Fibroblast of villous mesenchyme (primary cell): ENCODE data around the gene SMAD7. TPM values are rescaled to one million over a fixed set of nuclear protein-coding genes. Genes with fewer than 3 reads are reported as not detected.

ENCODE experiments used
- DNase-seq: peaks from one replicate; pipeline ENCODE4 v3.0.0-alpha.2; 2010; ENCODE audit warnings: low read depth
- H3K4me3 ChIP-seq: 2 replicates; pipeline ENCODE4 v1.5.1; 2011; ENCODE audit warnings: low read depth, mild to moderate bottlenecking, low read length
- total RNA-seq: library from RNA; depleted of rRNA; stranded (reverse); fragments of >200 nt; gene quantifications from 2 replicates; pipeline ENCODE4 v1.2.3, GENCODE V29; 2012
- TF ChIP-seq, protein P1 (sequence below): IDR thresholded peaks from 2 replicates; pipeline ENCODE4 v1.5.1; 2012; ENCODE audit warnings: low read depth, mild to moderate bottlenecking, low read length; ENCODE audit not compliant: insufficient read depth

SMAD7 gene
- total RNA-seq, 1 donor, result 28.9 TPM

- TF ChIP-seq, protein P1, sequence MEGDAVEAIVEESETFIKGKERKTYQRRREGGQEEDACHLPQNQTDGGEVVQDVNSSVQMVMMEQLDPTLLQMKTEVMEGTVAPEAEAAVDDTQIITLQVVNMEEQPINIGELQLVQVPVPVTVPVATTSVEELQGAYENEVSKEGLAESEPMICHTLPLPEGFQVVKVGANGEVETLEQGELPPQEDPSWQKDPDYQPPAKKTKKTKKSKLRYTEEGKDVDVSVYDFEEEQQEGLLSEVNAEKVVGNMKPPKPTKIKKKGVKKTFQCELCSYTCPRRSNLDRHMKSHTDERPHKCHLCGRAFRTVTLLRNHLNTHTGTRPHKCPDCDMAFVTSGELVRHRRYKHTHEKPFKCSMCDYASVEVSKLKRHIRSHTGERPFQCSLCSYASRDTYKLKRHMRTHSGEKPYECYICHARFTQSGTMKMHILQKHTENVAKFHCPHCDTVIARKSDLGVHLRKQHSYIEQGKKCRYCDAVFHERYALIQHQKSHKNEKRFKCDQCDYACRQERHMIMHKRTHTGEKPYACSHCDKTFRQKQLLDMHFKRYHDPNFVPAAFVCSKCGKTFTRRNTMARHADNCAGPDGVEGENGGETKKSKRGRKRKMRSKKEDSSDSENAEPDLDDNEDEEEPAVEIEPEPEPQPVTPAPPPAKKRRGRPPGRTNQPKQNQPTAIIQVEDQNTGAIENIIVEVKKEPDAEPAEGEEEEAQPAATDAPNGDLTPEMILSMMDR, result no peak
- H3K4me3 ChIP-seq, result peak overlapping the region; percentile 27
- DNase-seq, result peak; percentile 58
Measured at GRCh38 chr18:48940854-48941611, 9.7 kb downstream of the SMAD7 start.

DNA sequence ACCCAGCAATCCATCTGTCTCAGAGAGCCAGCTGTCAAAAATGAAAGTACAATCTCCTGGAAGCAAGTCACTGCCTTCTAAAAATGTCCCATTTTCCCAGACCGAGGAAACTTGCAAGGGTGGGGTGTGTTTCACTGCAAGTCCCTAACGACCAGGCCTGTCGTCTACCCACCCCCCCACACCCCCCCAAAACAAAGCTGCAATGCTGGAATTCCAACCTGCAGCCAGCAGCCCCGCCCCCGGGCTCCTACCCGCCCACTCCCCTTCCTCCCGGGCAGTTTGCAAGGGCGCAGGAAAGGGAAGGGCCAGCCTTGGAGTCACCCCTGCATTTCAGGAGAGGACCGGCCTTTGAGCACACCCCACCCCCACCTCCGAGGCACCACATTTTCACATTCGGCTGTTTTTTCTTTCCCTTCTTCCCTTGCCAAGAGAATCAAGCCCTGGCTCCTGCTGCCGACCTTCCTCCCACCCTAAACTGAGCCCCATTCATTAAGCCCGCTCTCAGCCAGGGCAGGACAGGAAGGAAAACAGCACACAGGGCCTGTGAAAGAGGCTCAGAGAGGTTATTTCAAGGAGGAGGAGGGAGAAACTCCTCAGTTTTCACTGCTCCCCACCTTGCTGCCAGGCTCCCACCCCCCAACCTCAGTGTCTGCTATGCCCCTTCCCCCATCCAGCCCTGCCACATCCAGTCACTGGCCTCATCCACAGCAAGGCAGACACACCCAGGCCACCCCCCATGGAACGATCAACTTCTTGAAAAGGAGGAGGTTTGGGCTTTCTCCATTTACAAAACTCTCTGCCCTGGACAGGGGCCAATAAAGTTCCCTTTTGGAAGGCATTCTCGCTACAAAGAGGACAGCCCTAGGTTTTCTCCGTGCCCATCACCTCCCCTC lies 11.3 kb downstream of the SMAD7 start:
- TF ChIP-seq, protein P1, result no peak
- peak; percentile 51 for DNase-seq
- peak overlapping the region; percentile 27 for H3K4me3 ChIP-seq

GRCh38 chr18:48938827-48939204 lies 11.9 kb downstream of the SMAD7 start:
- TF ChIP-seq, protein P1, result no peak
- H3K4me3 ChIP-seq, result peak overlapping the region; percentile 27
- DNase-seq, result no peak

DNA sequence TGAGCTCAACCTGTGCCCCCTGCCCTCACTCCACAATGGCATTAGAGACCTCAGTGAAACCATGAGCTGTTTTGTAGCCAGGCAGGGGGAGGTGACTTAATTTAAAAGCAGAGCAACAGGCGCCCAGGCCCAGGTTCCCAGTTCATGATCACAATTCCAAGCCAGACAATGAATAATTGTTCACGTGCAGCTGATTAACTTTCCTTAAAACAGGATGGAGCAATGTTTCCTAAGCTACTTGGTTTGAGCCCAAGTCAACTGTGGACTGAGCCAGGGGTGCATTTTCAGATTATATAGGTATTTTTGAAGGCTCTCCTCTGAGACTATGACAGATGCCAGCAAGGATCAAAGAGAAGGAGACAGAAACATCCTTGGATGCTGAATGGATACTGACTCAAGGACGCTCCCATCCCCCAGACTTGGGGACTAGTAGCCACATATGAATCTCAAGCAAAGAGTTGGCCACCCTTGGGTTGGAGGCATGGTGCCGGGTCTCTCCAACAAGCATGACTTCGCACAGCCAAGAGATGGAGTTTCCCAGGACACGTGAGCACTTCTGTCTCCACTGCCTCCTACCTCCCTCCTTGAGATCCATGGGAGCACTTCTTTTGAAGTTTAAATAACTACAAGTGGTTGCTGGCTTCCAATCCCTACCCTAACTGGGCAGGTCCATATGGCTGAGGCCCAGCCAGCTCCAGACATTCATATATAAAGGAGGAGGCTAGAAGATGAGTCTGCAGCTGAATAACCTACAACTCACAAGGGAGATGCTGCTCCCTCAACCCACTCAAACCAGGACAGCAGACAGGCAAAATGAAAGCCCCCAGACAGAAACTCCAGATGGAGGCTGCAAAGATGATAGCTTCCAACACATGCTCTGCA lies 12.7 kb downstream of the SMAD7 start:
- H3K4me3 ChIP-seq, result no peak overlapping the region
- TF ChIP-seq, protein P1, result no peak
- DNase-seq, result no peak

DNA sequence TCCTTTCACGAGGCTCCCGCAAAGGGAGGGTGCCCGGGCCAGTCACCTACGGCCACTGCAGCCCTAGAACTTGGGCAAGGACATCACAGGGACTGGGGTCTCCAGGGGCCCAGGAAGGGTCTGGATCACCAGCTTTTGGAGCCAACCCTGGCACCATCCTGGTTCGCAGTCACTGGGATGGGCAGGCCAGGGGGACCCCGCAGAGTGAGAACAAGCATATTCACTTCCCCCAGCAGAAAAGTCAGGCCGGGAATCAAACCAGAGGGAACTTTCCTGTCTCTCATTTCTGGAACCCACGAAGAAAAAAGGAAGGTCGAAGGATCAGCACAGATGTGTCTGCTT lies 15.4 kb downstream of the SMAD7 start:
- DNase-seq, result no peak
- no peak overlapping the region for H3K4me3 ChIP-seq

More for the DNA sequence above, 15.4 kb downstream of the SMAD7 start:
- TF ChIP-seq, protein P1, result no peak
